AG10803 (cell line): ENCODE results near the gene ITIH3.

Experiments
- DNase-seq: peaks from one replicate; pipeline ENCODE4 v3.0.0; 2010; ENCODE audit warnings: low read depth
- H3K4me3 ChIP-seq: 2 replicates; pipeline ENCODE4 v1.5.1; 2011; ENCODE audit warnings: mild to moderate bottlenecking, low read length, control low read depth
- TF ChIP-seq, protein P1 (sequence below): conservative IDR thresholded peaks from 2 replicates; pipeline ENCODE4 v1.5.1; 2011; ENCODE audit warnings: mild to moderate bottlenecking, low read length, control low read depth, inconsistent platforms

The ITIH3 gene

GRCh38 chr3:52787246-52787645 is 7.3 kb upstream of the ITIH3 start:
- DNase-seq, result no peak
- H3K4me3 ChIP-seq, result no peak overlapping the region
- TF ChIP-seq, protein P1, sequence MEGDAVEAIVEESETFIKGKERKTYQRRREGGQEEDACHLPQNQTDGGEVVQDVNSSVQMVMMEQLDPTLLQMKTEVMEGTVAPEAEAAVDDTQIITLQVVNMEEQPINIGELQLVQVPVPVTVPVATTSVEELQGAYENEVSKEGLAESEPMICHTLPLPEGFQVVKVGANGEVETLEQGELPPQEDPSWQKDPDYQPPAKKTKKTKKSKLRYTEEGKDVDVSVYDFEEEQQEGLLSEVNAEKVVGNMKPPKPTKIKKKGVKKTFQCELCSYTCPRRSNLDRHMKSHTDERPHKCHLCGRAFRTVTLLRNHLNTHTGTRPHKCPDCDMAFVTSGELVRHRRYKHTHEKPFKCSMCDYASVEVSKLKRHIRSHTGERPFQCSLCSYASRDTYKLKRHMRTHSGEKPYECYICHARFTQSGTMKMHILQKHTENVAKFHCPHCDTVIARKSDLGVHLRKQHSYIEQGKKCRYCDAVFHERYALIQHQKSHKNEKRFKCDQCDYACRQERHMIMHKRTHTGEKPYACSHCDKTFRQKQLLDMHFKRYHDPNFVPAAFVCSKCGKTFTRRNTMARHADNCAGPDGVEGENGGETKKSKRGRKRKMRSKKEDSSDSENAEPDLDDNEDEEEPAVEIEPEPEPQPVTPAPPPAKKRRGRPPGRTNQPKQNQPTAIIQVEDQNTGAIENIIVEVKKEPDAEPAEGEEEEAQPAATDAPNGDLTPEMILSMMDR, result no peak

GRCh38 chr3:52787672-52788625 is 6.6 kb upstream of the ITIH3 start:
- no peak overlapping the region for H3K4me3 ChIP-seq
- DNase-seq, result no peak
- TF ChIP-seq, protein P1, result no peak

- DNase-seq, result no peak
- TF ChIP-seq, protein P1, result no peak
- H3K4me3 ChIP-seq, result no peak overlapping the region
These were observed 5.5 kb upstream of the ITIH3 start for GRCh38 chr3:52788890-52789745.

- TF ChIP-seq, protein P1, result no peak
- DNase-seq, result no peak
- H3K4me3 ChIP-seq, result no peak overlapping the region
These were observed 4.9 kb upstream of the ITIH3 start for GRCh38 chr3:52789746-52790040.

DNA sequence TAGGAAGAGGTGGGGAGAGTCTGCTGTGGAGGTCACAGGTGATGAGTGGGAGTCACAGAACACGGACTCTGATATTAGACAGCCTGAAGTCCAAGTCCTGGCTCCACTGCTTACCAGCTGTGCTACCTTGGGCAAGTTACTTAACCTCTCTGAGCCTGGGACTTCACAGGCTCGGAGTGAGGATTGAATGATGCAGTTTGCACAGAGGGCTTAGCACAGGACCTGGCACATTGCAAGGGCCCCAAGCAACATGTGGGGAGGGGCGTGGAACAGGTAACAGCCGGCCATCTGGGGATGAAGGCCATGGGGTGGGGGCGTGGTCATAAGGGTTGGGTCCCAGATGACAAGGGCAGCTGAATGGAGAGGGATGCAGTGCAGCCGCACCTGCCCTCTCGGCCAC is 4.3 kb upstream of the ITIH3 start:
- TF ChIP-seq, protein P1, result no peak
- DNase-seq, result no peak
- no peak overlapping the region for H3K4me3 ChIP-seq

DNA sequence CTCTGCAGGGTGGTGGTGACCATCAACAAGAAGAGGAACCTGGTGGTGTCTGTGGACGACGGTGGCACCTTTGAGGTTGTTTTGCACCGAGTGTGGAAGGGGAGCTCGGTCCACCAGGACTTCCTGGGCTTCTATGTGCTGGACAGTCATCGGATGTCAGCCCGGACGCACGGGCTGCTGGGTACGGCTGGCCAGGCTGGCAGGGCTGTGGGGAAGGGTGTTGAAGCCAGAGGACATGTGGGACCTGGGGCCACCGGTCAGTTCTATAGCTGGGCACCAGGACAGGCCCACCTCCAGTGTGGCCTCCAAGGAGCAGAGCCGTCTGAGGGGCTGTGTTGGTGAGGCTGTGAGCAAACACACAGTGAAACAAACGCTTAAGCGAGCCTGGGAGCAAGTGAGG is 3.9 kb upstream of the ITIH3 start:
- TF ChIP-seq, protein P1, result no peak

More for the DNA sequence above, 3.9 kb upstream of the ITIH3 start:
- H3K4me3 ChIP-seq, result no peak overlapping the region
- no peak for DNase-seq
